ENCODE results near the gene FHIT.

FHIT gene

GRCh38 chr3:61251174-61251972, at the start of gene FHIT:
Gene FHIT (minus strand): TSS chr3:61251452.
- DNase-seq: peak; percentile 94

DNA sequence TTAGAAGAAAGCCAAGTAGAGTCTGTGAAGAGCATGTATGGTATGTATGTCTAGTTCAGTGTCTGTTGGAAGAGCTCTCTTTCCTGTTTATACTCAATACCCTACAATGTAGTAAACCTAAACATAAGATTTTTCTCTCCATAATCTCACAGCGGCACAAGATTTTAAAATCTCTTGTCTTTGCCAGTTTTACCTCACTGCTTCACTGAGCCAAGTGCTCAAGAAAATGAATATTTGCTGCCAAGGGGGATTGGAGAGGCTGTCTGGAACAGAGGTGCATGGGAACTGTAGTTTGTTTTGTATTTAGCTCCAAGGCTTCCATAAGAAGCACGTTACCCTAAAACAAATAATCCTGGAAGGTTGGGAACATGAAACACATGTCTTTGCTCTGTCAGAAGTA, 49.5 kb upstream of the FHIT start:
- no peak for DNase-seq

DNA sequence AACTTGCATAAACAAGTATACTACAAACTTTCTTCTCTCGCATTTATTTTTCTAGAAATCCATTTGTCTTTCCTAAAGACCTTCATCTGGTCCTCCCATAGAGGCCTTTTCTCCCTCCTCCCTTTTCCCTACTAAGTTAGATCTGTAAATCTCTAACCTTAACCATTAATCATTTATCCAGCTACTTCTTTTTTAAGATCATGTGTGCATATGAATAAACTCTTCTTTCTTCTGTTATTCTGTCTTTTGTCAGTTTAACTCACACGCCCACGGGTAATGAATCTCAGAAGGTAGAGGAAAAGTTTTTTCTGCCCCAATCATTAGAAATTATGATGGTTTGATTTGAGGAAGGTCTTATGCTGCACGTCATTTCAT, 48.7 kb upstream of the FHIT start:
- no peak for DNase-seq

- DNase-seq: no peak
Measured at GRCh38 chr3:61299343-61300005, 48.2 kb upstream of the FHIT start.

DNA sequence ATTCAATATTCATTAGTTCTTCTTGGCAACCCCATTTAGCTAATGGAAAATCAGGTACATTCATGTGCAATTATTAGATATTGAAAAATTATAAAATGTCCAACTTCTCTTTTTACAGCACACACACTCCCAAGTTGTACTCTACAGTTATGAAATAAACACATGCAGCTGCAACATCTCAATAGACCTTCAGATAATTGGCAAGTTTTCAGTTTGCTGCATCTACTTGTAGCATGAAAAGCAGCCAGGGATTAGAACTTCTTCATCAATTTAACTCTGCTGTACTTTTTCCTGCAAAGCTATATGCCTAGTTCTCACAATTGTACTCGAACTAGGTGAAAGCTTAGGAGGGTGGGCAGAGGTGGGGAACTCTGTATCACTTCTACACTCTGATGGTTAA, 46.6 kb upstream of the FHIT start:
- no peak for DNase-seq

- no peak for DNase-seq
Measured at GRCh38 chr3:61288446-61288845, 37.2 kb upstream of the FHIT start.

DNA sequence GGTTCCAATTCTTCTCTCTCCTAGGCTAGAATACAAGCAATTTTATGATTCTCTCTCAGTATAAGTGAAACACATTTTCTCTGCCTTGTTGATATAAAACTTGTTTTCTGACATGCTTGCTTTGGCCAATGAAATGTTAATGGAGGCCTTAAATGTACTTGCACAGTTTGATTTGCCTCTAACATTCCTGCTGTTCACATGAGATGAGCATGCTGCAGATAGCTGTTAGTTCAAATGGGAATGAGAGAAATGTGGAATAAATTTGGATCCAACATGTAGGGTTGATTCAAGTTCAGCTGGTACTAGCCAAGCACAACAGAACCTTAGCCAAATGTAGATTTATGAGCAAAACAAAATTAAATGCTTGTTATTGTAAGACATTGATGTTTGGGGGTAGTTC, 32.6 kb upstream of the FHIT start:
- DNase-seq: no peak

- no peak for DNase-seq
Measured at GRCh38 chr3:61278713-61279112, 27.5 kb upstream of the FHIT start.

DNA sequence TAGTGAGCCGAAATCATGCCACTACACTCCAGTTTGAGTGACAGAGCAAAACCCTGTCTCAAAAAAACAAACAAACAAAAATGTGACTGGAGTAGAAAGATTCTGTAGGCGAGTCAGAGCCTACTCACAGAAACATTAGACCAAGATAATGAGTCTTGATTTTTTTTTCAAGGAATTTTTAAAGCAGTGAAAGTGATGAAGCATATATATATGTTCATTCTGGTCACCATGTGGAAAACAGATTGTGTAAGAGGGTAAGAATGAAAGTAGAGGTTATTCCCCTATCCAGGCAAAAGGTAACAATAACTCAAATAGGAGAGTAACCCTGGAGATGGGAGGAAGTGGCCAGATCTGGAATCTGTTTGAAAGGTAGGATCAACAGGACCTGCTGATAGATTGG, 26.2 kb upstream of the FHIT start:
- DNase-seq: no peak

DNA sequence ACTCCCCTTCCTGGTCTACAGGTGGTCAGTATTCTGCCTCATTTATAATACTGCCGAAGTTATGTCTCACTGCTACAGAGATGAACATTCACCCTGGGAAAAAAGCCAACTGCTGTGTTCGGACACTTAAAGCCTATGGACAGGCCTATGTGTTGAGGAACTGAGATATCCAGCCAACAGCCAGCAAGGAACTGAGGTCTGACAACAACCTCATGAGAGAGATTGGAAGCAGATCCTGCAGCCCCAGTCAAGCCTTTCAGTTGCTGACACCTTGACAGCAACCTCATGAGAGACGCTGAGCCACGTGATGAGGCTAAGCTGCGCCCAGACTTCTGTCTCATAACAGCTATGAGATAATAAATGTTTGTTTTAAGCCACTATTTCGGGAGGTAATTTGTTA, 18.2 kb upstream of the FHIT start:
- DNase-seq: peak; percentile 5

- no peak for DNase-seq
Measured at GRCh38 chr3:61268644-61269043, 17.4 kb upstream of the FHIT start.

- no peak for DNase-seq
Measured at GRCh38 chr3:61264281-61264680, 13.0 kb upstream of the FHIT start.

GRCh38 chr3:61257148-61257547, 5.9 kb upstream of the FHIT start:
- no peak for DNase-seq

GRCh38 chr3:61253756-61254155, 2.5 kb upstream of the FHIT start:
- no peak for DNase-seq

DNA sequence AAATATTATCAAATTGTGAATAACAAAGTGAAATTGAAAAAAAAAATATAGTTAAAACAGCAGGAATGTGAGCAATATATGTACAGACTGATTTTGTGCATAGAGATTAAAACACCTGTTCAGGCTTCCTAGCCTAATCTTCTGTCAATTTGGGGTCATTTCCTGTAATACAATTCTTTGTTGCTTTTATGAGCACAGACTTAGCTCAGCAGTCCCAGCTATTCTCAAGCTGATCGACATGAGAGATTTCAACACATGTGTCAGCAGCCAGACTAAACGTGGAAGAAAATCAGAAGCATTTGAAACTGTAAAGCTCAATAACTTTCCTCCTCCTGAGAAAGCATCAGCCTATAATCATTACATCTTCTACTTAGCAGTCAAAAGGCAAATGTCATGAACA, 1.6 kb upstream of the FHIT start:
- peak; percentile 5 for DNase-seq

- peak; percentile 7 for DNase-seq
Measured at GRCh38 chr3:61250784-61251173, 473 bp downstream of the FHIT start.

DNA sequence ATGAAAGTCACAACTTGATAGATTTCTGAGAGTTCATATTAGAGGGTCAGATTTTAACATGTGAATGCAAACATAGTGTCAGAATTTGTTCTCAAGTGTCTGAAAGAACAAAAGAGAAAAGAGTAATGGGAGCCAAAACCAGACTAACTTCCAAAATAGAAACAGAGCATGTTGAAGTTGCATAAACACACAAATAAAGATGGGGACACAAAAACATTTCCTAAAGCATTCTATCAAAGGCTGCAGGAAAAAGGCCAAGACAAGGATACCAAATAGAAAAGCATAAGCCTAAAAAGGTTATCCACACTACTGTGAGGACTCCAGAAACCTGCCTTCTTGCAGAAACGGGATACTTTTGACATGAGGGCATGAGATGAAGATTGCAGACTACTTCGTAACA, 2.8 kb downstream of the FHIT start:
- DNase-seq: no peak

DNA sequence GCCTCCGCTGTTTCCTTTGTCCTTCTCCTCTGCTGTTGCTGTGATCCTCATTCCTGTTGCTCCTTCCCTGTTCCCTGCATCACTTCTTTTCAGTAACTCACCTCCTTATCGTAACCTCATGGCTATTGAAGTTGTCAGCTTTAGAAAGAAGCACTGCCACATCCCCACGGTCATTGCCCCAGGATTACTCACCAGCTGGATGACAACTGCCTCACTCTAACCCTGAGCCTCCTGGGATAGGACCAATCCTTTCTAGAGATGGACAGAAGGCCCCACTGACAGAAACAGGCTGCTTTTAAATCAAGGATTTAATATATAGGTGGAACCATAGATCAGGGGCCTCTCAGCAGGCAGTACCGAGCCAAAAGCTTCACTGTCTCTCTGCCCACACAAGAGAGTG, 4.1 kb downstream of the FHIT start:
- no peak for DNase-seq

- DNase-seq: peak; percentile 56
Measured at GRCh38 chr3:61239871-61240270, 11.4 kb downstream of the FHIT start.

GRCh38 chr3:61237858-61238257, 13.4 kb downstream of the FHIT start:
- no peak for DNase-seq

DNA sequence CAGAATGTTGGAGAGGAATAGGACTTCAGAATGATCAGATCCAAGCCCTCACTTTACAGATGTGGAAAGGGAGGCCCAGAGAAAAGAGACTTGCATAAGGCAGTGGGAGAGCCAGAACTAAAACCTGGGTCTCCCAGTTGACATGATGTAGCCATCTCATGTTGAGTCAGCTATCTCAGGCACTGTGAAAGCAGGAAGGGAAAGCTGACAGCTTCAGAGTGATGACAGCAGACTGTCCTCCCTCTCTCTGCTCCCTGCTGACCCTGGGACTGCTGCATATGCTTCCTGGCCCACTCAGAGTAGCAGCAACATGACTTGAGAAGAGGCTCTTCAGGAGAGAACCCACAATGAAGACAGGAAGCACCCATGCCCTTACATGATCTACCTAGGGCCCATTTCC, 14.7 kb downstream of the FHIT start:
- no peak for DNase-seq

DNA sequence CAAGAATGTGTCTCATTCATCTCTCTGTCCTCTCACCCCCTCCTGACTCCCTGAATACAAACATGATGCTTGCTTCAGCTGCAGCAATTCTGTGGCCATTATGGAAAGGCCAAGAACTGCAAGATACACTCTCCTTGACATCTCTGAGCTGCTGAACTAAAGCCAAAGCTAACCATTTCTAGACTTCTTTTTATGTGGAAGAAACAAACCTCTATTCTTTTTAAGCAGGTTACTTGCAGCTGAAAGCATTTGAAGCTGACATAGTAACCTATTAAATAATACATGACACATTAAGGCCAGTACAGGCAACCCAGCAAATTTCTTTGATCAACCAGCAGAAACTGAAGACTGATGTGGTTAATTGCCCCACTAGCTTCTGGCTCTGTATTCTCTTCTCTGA, 17.5 kb downstream of the FHIT start:
- no peak for DNase-seq

DNA sequence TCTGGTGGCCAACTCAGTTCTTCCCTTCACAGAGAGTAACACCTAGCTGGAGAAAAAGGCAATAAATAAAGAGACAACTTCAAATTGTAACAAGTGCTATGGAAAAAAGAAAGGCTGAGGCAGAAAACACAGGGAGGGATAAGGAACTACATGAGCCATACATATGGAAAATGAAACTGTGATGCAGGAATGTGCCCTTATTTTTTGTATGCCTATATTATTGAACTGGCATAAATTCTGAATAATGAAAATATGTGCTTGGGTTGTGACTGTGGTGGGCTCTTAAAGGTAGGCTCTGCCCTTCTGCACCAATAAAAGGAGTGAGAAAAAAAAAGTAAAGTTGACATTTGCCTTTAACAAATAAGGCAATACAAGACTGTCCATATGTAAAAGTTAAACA, 19.6 kb downstream of the FHIT start:
- DNase-seq: no peak

DNA sequence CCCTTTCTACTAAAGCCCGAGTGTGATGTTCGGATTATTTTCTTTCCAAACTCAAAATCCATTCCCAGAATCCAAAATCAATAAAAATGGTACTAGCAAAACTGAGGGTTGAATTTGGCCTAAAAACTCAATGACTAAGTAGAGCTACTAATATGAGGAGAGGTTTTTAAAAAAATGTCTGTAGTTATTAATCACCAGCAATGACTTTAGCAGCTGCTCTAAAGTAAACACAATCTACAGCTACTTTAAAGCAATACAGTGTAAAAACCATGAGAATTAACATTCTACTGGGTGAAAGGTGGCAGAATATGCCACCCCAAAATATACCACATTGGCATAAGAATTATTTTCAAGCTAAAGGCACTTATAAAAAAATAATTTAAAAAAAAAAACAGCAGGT, 23.5 kb downstream of the FHIT start:
- DNase-seq: no peak

DNA sequence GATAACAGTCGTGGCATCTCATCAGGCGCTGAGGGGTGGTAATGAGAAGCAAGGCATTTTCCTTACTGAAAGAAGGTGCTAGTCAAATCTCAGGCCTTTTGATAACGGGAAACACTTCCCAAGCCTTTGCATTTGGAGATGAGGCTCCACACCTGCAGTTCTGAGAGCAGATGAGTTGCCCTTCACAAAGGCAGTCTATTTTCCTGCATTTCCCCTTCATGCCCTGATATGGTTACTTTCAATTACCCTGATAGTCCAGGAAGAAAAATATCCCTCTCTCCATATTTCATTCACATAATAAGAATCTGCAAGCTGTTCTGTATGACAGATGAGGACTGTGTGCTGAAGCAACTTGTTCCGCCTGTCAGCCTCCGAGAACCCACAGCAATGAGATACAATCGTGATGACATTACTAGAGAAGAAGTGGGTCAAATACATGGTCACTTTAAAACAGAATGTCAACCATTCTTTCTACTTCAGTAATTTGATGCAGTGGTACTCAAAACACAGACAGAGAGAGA, 25.0 kb downstream of the FHIT start:
- no peak for DNase-seq
